Activated CD8-positive, alpha-beta memory T cell treated with anti-CD3 and anti-CD28 coated beads, Interleukin-2, amount 50 U/mL, for 4 hours (primary cell): Measurements from ENCODE around the gene PADI1.
"Not testable (repeated sequence)": the region's sequence is repeated elsewhere in the genome, so short reads cannot be mapped to it uniquely, and the experiment has no call there.

ENCODE experiments used
- DNase-seq: peaks from one replicate; pipeline ENCODE4 v3.0.0-alpha.2; 2020

PADI1 gene

GRCh38 chr1:17218939-17219338, 14.0 kb downstream of the PADI1 start:
- DNase-seq: no peak

- DNase-seq: no peak
Measured at GRCh38 chr1:17220287-17220686, 15.4 kb downstream of the PADI1 start.

GRCh38 chr1:17222557-17222956, 17.6 kb downstream of the PADI1 start:
- DNase-seq: no peak

- no peak for DNase-seq
Measured at GRCh38 chr1:17224434-17224833, 19.5 kb downstream of the PADI1 start.

GRCh38 chr1:17225140-17225539, 20.2 kb downstream of the PADI1 start:
- no peak for DNase-seq

GRCh38 chr1:17227358-17227915, 22.5 kb downstream of the PADI1 start:
- no peak for DNase-seq

GRCh38 chr1:17228619-17229018, 23.7 kb downstream of the PADI1 start:
- DNase-seq: no peak

GRCh38 chr1:17229379-17229778, 24.5 kb downstream of the PADI1 start:
- no peak for DNase-seq

- no peak for DNase-seq
Measured at GRCh38 chr1:17230106-17230505, 25.2 kb downstream of the PADI1 start.

- no peak for DNase-seq
Measured at GRCh38 chr1:17230671-17231310, 25.9 kb downstream of the PADI1 start.

- no peak for DNase-seq
Measured at GRCh38 chr1:17232759-17233661, 28.1 kb downstream of the PADI1 start.

- DNase-seq: no peak
Measured at GRCh38 chr1:17233675-17234320, 28.9 kb downstream of the PADI1 start.

GRCh38 chr1:17234405-17234804, 29.5 kb downstream of the PADI1 start:
- DNase-seq: no peak

GRCh38 chr1:17235135-17235885, 30.4 kb downstream of the PADI1 start:
- no peak for DNase-seq

- DNase-seq: peak; percentile 90
Measured at GRCh38 chr1:17236779-17237560, 32.0 kb downstream of the PADI1 start.

GRCh38 chr1:17237561-17237903, 32.6 kb downstream of the PADI1 start:
- no peak for DNase-seq

GRCh38 chr1:17239420-17239819, 34.5 kb downstream of the PADI1 start:
- DNase-seq: no peak

- DNase-seq: not testable (repeated sequence)
Measured at GRCh38 chr1:17241011-17241779, 36.3 kb downstream of the PADI1 start.

GRCh38 chr1:17241780-17242074, 36.8 kb downstream of the PADI1 start:
- not testable (repeated sequence) for DNase-seq

GRCh38 chr1:17243274-17243673, 38.3 kb downstream of the PADI1 start:
- DNase-seq: no peak
